Mesendoderm (in vitro differentiated cells): ENCODE data around the gene TCEAL4. TPM values are rescaled to one million over a fixed set of nuclear protein-coding genes. Genes with fewer than 3 reads are reported as not detected.

Experiments used
- DNase-seq: peaks from one replicate; pipeline ENCODE4 v3.0.0; 2013
- H2AK5ac ChIP-seq: 2 replicates; pipeline ENCODE4 v1.6.1; 2013; ENCODE audit warnings: low read length, inconsistent platforms
- H2BK120ac ChIP-seq: 2 replicates; pipeline ENCODE4 v1.6.1; 2013; ENCODE audit warnings: low read depth, mild to moderate bottlenecking, low read length, moderate library complexity, mixed read lengths
- H2BK15ac ChIP-seq: replicated peaks from 2 replicates; pipeline ENCODE4 v1.6.1; 2013; ENCODE audit warnings: low read depth, mild to moderate bottlenecking, moderate library complexity
- H2BK5ac ChIP-seq: 2 replicates; pipeline ENCODE4 v1.6.1; 2013; ENCODE audit warnings: low read length, inconsistent platforms
- H3K18ac ChIP-seq: 2 replicates; pipeline ENCODE4 v1.6.1; 2013; ENCODE audit warnings: mild to moderate bottlenecking, low read length, mixed read lengths
- H3K23ac ChIP-seq: one replicate; pipeline ENCODE4 v1.6.1; 2013; ENCODE audit warnings: low read length
- H3K27ac ChIP-seq: 2 replicates; pipeline ENCODE4 v1.5.1; 2013; ENCODE audit warnings: low read depth, mild to moderate bottlenecking, inconsistent platforms, low read length, moderate library complexity
- H3K27me3 ChIP-seq: 2 replicates; pipeline ENCODE4 v1.6.1; 2013; ENCODE audit warnings: low read length, control low read depth, mild to moderate bottlenecking, inconsistent platforms; ENCODE audit not compliant: insufficient read depth, poor library complexity
- H3K36me3 ChIP-seq: 2 replicates; pipeline ENCODE4 v1.6.1; 2013; ENCODE audit warnings: low read length, inconsistent platforms; ENCODE audit not compliant: control insufficient read depth, insufficient read depth
- H3K4ac ChIP-seq: one replicate; pipeline ENCODE4 v1.6.1; 2013; ENCODE audit warnings: low read depth, mild to moderate bottlenecking, low read length, moderate library complexity
- H3K4me1 ChIP-seq: 2 replicates; pipeline ENCODE4 v1.6.1; 2013; ENCODE audit warnings: low read depth, low read length, inconsistent platforms; ENCODE audit not compliant: control insufficient read depth
- H3K4me2 ChIP-seq: 2 replicates; pipeline ENCODE4 v1.6.1; 2013; ENCODE audit warnings: low read length
- H3K4me3 ChIP-seq: 2 replicates; pipeline ENCODE4 v1.5.1; 2013; ENCODE audit warnings: mild to moderate bottlenecking, low read length
- H3K56ac ChIP-seq: one replicate; pipeline ENCODE4 v1.6.1; 2013; ENCODE audit warnings: low read length
- H3K79me1 ChIP-seq: 2 replicates; pipeline ENCODE4 v1.6.1; 2013; ENCODE audit warnings: low read length, inconsistent platforms
- H3K79me2 ChIP-seq: 2 replicates; pipeline ENCODE4 v1.6.1; 2013; ENCODE audit warnings: mild to moderate bottlenecking, low read length; ENCODE audit not compliant: control insufficient read depth, insufficient read depth
- H3K9ac ChIP-seq: 2 replicates; pipeline ENCODE4 v1.6.1; 2013; ENCODE audit warnings: low read length, inconsistent platforms
- H4K5ac ChIP-seq: one replicate; pipeline ENCODE4 v1.6.1; 2013; ENCODE audit warnings: low read length
- H4K8ac ChIP-seq: one replicate; pipeline ENCODE4 v1.6.1; 2013; ENCODE audit warnings: low read depth, mild to moderate bottlenecking, control low read depth, low read length, moderate library complexity
- WGBS: extraction: QIAGEN DNeasy Blood & Tissue Kit; methylation state at CpG from one replicate; pipeline ENCODE4 v1.1.7; 2013; ENCODE audit warnings: low lambda C conversion rate, missing lambda C conversion rate; ENCODE audit not compliant: insufficient coverage; ENCODE audit errors: extremely low coverage; 5-methylcytosine and 5-hydroxymethylcytosine counted together
- polyA plus RNA-seq, 2 experiments: library from polyadenylated mRNA; stranded (reverse); fragments of 200-250 nt; gene quantifications; one replicate each; pipeline ENCODE4 v1.2.3, GENCODE V29; 2013

TCEAL4 gene
- 100 TPM for polyA plus RNA-seq (2013, experiment 1 of 2)
- polyA plus RNA-seq (2013, experiment 2 of 2): 101 TPM

DNA sequence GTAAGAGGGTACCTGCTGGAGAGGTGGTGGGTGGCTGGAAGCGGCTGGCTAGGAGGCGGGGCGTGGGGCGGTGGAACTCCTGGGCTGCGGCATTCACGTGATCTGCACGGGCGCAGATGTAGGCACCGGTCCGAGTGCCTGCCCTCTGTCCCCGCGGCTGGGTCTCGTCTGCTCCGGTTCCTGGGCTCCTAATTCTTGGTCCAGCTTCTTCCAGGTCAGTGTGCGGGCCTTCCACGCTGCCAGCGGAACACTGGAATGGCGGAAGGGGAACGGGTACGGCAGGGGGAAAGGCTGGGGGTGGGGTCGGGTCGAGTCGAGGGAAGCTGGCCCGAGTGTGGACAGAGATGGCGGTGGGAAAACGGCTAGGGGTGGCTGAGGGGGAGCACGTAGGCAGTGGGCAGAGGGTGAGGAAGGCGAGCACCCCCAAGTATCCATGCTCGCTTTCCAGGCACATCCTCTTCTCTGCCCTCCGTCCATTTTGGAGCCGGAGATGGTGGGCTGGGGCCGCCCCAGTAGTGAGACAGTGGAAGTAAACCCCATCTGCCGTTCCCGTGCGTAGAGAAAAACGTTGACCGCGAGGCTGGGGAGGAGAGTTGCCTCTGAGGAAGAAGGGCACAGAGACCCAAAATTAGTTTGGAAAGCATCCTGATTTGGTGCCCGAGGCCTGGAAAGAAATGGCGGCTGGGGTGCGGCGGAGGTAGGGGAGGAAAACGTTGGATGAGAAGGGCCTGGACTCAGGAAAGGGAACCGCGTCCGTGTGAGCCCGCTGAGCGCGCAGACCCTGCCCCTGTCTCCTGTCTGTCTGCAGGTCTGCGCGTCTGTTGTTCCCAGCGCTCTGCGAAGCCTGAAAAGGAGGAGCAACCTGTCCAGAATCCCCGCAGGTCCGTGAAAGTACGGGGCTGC, at the start of gene TCEAL4:
TCEAL4 (plus strand) TSS at position 105 of the 903 bp plus-strand sequence. CDS start 1,161 bp downstream, outside the sequence.
- Histone ChIP-seq H3K18ac (peak within 1 kb of the TSS; percentile 95), H2AK5ac (no peak within 1 kb of the TSS), H4K8ac (peak within 1 kb of the TSS; percentile 65), H3K23ac (no peak within 1 kb of the TSS), H3K9ac (peak within 1 kb of the TSS; percentile 86), H3K4me1 (no peaks in the 10 kb centered on the region), H3K4me2 (peak within 1 kb of the TSS; percentile 29), H2BK5ac (no peak within 1 kb of the TSS), H3K27ac (no peak within 1 kb of the TSS), H3K79me2 (no peaks in the 10 kb centered on the region), H3K56ac (peak within 1 kb of the TSS; percentile 89), H3K36me3 (no peaks in the 10 kb centered on the region), H3K27me3 (no peaks in the 10 kb centered on the region), H3K4ac (no peak within 1 kb of the TSS), H4K5ac (no peak within 1 kb of the TSS), H3K79me1 (no peaks in the 10 kb centered on the region), H2BK15ac (no peak within 1 kb of the TSS), H3K4me3 (peak within 1 kb of the TSS; percentile 67), H2BK120ac (no peak within 1 kb of the TSS)
- DNase-seq: peak; percentile 40
- no CpG with 5 or more reads among the region's 56 CpGs for WGBS

DNA sequence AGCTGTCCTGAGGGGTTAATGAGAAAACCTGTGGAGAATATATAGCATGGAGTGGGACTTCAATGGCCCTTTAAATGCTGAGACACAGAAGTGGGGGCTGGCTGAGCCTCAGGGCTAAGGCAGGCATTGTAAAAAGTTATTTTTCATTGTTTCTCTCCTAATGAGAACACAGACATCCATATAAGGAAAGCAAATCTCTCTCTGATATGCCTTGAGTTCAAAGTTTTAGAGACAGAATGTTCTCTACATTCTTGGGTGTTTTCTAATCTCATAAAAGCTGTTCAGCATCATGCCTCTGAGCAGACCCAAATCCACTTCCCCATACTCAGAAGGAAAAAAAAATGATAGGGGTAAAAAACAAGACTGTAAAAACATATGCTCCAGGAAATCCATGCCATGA, 49.2 kb upstream of the TCEAL4 start:
- no peaks in the 10 kb centered on the region for H3K27me3 ChIP-seq
- no peak overlapping the region for H2AK5ac ChIP-seq
- H3K23ac ChIP-seq: no peak overlapping the region
- H2BK15ac ChIP-seq: no peak overlapping the region
- H3K79me2 ChIP-seq: no peaks in the 10 kb centered on the region
- H3K27ac ChIP-seq: no peak overlapping the region
- H2BK120ac ChIP-seq: no peak overlapping the region
- H4K5ac ChIP-seq: no peak overlapping the region
- no peak overlapping the region for H3K18ac ChIP-seq
- H3K4ac ChIP-seq: no peak overlapping the region
- H3K79me1 ChIP-seq: no peaks in the 10 kb centered on the region
- H3K4me1 ChIP-seq: no peaks in the 10 kb centered on the region
- H3K36me3 ChIP-seq: no peaks in the 10 kb centered on the region
- no peak overlapping the region for H3K4me2 ChIP-seq
- no peak overlapping the region for H3K4me3 ChIP-seq
- no peak overlapping the region for H4K8ac ChIP-seq
- H3K56ac ChIP-seq: no peak overlapping the region
- H3K9ac ChIP-seq: no peak overlapping the region
- H2BK5ac ChIP-seq: no peak overlapping the region
- DNase-seq: no peak

DNA sequence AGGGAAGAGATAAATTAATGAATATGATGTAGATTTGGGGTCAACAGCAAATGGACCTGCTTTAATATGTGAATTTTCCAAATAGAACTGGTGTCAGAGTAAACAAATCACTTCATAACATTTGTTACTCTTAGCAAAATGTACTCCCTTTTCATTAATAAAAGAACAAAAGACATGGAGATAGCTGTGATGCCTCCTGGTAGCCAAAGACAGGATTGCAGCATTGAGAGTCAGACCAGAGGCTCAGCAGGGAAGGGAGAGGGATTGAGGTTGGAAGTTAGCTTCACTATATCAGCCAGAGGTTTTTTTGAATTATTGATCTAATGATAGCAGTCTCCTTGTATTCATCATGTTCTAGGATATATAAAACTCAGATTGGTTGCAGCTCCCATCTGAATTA, 48.6 kb upstream of the TCEAL4 start:
- H3K9ac ChIP-seq: no peak overlapping the region
- no peaks in the 10 kb centered on the region for H3K27me3 ChIP-seq
- H3K18ac ChIP-seq: no peak overlapping the region
- H3K4me2 ChIP-seq: no peak overlapping the region
- H3K4me1 ChIP-seq: no peaks in the 10 kb centered on the region
- no peak for DNase-seq
- no peak overlapping the region for H3K23ac ChIP-seq
- H2BK120ac ChIP-seq: no peak overlapping the region
- no peak overlapping the region for H3K56ac ChIP-seq
- no peaks in the 10 kb centered on the region for H3K79me1 ChIP-seq
- H3K4me3 ChIP-seq: no peak overlapping the region
- H3K27ac ChIP-seq: no peak overlapping the region
- H3K79me2 ChIP-seq: no peaks in the 10 kb centered on the region
- no peak overlapping the region for H2BK5ac ChIP-seq
- no peaks in the 10 kb centered on the region for H3K36me3 ChIP-seq
- no peak overlapping the region for H2BK15ac ChIP-seq
- no peak overlapping the region for H3K4ac ChIP-seq
- H2AK5ac ChIP-seq: no peak overlapping the region
- H4K8ac ChIP-seq: no peak overlapping the region
- no peak overlapping the region for H4K5ac ChIP-seq

DNA sequence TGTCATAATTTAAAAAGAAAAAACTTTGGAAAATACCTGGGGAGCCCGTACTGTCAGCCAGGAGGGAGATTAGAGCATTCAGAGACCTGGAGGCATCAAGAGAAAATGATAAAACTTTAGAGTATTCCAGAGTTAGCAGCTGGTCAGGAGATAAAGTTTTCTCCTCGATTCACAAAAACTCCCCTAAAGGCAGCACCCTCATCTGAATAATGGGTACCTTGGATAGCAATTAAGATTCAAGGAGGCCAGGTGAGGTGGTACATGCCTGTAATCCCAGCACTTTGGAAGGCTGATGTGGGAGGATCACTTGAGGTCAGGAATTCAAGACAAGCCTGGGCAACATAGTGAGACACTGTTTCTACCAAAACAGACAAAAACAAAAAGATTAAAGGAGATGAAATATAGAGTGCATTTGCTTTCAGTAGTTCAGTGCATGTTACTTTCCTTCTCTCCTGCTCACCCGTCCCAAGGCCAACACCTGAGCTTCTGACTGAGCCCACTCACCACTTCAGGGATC, 47.4 kb upstream of the TCEAL4 start:
- H4K5ac ChIP-seq: no peak overlapping the region
- no peaks in the 10 kb centered on the region for H3K79me1 ChIP-seq
- no peaks in the 10 kb centered on the region for H3K36me3 ChIP-seq
- H3K27me3 ChIP-seq: no peaks in the 10 kb centered on the region
- no peak overlapping the region for H3K18ac ChIP-seq
- H2BK5ac ChIP-seq: no peak overlapping the region
- H3K4me3 ChIP-seq: no peak overlapping the region
- no peak overlapping the region for H2BK15ac ChIP-seq
- no peak overlapping the region for H3K4me2 ChIP-seq
- H3K4me1 ChIP-seq: no peaks in the 10 kb centered on the region
- H2BK120ac ChIP-seq: no peak overlapping the region
- no peak overlapping the region for H3K9ac ChIP-seq
- WGBS: no CpG with 5 or more reads among the region's 3 CpGs
- H3K23ac ChIP-seq: no peak overlapping the region
- no peak overlapping the region for H3K56ac ChIP-seq
- H3K4ac ChIP-seq: no peak overlapping the region
- H2AK5ac ChIP-seq: no peak overlapping the region
- no peak overlapping the region for H3K27ac ChIP-seq
- H3K79me2 ChIP-seq: no peaks in the 10 kb centered on the region
- DNase-seq: no peak
- H4K8ac ChIP-seq: no peak overlapping the region

DNA sequence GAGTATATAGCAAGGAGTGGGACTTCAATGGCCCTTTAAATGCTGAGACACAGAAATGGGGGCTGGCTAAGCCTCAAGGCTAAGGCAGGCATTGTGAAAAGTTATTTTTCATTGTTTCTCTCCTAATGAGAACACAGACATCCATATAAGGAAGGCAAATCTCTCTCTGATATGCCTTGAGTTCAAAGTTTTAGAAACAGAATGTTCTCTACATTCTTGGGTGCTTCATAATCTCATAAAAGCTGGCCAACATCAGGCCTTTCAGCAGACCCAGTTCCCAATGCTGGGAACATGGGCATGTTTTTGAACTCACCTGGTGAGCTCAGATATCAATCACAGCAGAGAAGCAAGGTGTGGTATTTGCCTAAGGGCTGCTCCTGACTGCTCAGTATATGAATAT, 46.6 kb upstream of the TCEAL4 start:
- Histone ChIP-seq H2BK5ac (no peak overlapping the region), H4K8ac (no peak overlapping the region), H3K36me3 (no peaks in the 10 kb centered on the region), H3K56ac (no peak overlapping the region), H3K23ac (no peak overlapping the region), H3K18ac (no peak overlapping the region), H3K27me3 (no peaks in the 10 kb centered on the region), H3K79me2 (no peaks in the 10 kb centered on the region), H2BK120ac (no peak overlapping the region), H3K4ac (no peak overlapping the region), H2BK15ac (no peak overlapping the region), H3K9ac (no peak overlapping the region), H4K5ac (no peak overlapping the region), H2AK5ac (no peak overlapping the region), H3K79me1 (no peaks in the 10 kb centered on the region), H3K4me2 (no peak overlapping the region), H3K4me3 (no peak overlapping the region), H3K27ac (no peak overlapping the region), H3K4me1 (no peaks in the 10 kb centered on the region)
- no peak for DNase-seq

DNA sequence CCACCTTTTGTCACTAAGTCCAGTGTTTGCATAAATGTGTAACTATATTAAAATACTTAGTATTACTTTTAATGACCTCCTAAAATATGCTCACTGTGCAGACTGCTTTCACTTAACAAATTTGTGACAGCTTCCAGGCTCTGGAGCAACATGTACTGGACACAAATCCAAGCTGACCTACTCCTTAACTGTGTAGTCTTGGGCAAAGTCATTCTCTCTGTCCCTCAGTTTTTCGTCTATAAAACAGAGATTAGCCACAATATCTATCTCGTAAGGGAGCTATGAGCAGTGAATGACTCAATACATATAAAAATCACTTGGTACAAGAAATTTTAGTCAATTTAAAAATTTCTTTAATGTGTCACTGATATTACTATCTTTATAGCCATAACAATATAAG, 45.6 kb upstream of the TCEAL4 start:
- no peaks in the 10 kb centered on the region for H3K36me3 ChIP-seq
- no peak overlapping the region for H3K4ac ChIP-seq
- H4K8ac ChIP-seq: no peak overlapping the region
- H3K79me1 ChIP-seq: no peaks in the 10 kb centered on the region
- no peaks in the 10 kb centered on the region for H3K27me3 ChIP-seq
- H3K4me2 ChIP-seq: no peak overlapping the region
- H2BK5ac ChIP-seq: no peak overlapping the region
- no peak overlapping the region for H3K27ac ChIP-seq
- H3K4me3 ChIP-seq: no peak overlapping the region
- H3K79me2 ChIP-seq: no peaks in the 10 kb centered on the region
- H3K23ac ChIP-seq: no peak overlapping the region
- no peak for DNase-seq
- H3K56ac ChIP-seq: no peak overlapping the region
- no peak overlapping the region for H2BK15ac ChIP-seq
- no peak overlapping the region for H2AK5ac ChIP-seq
- no peaks in the 10 kb centered on the region for H3K4me1 ChIP-seq
- H2BK120ac ChIP-seq: no peak overlapping the region
- WGBS: no CpG with 5 or more reads among the region's 2 CpGs
- no peak overlapping the region for H3K9ac ChIP-seq
- no peak overlapping the region for H3K18ac ChIP-seq
- H4K5ac ChIP-seq: no peak overlapping the region
